ENCODE data around the gene CEP95.
A peak's percentile ranks its signal among the peaks of the same experiment; 100 is the strongest.

CEP95 gene

DNA sequence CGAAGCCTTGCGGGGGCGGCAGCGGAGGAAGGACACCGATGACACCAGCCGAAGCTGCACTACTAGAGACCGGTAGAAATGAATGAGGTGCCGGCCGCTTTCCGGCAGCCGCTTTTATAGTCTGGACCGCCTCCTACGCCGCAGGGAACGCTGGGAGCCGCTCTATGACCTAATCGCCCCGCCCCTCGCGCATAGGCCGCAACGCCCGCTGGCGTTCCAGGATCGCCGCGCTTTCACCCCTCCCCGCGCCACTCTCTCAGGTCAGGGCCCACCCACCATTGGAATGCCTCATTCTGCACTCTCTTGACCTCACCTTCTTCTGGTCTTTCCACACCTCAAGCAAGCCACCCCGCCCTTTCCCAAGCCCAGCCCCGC lies 589 bp upstream of the CEP95 start, which contains the start of gene DDX5 (continued):
- TF ChIP-seq ZNF776 (tag by site-specific recombination; IDR thresholded peaks at IDR 0.05; ENCODE audit: borderline replicate concordance) (no peak), ZNF341 (tag by site-specific recombination; IDR thresholded peaks at IDR 0.05; ENCODE audit: low read depth) (no peak; the same call in 1 of the 2 replicates), ZNF560 (tag by site-specific recombination; IDR thresholded peaks at IDR 0.05; ENCODE audit: borderline replicate concordance) (no peak), ZNF350 (tag by site-specific recombination; IDR thresholded peaks at IDR 0.05) (no peak), ZNF302 (tag by site-specific recombination; IDR thresholded peaks at IDR 0.05; ENCODE audit: low read depth) (no peak), ZNF585B (tag by site-specific recombination; IDR thresholded peaks at IDR 0.05) (no peak), ZBTB8A (tag by site-specific recombination; IDR thresholded peaks at IDR 0.05) (no peak), ZNF354C (tag by site-specific recombination; IDR thresholded peaks at IDR 0.05; ENCODE audit: borderline replicate concordance, low read depth) (no peak), ZNF169 (tag by site-specific recombination; IDR thresholded peaks at IDR 0.05) (no peak), YY1 (tag by site-specific recombination; IDR thresholded peaks at IDR 0.05) (no peak), KLF9 (tag by site-specific recombination; IDR thresholded peaks at IDR 0.05; ENCODE audit: low read depth) (peak; percentile 98), ZNF473 (tag by site-specific recombination; IDR thresholded peaks at IDR 0.05) (no peak), HOXD13 (CRISPR knock-in tag; IDR thresholded peaks at IDR 0.05; ENCODE audit: borderline replicate concordance) (no peak), ZNF426 (tag by site-specific recombination; IDR thresholded peaks at IDR 0.05) (no peak), ZNF623 (tag by site-specific recombination; IDR thresholded peaks at IDR 0.05) (no peak), ZNF211 (tag by site-specific recombination; IDR thresholded peaks at IDR 0.05; ENCODE audit: low read depth) (no peak), ZNF121 (tag by site-specific recombination; IDR thresholded peaks at IDR 0.05) (no peak), ZNF248 (tag by site-specific recombination; IDR thresholded peaks at IDR 0.05) (no peak), MZF1 (tag by site-specific recombination; IDR thresholded peaks at IDR 0.05; ENCODE audit: borderline replicate concordance) (no peak), ZNF600 (tag by site-specific recombination; IDR thresholded peaks at IDR 0.05) (no peak), ZNF707 (tag by site-specific recombination; IDR thresholded peaks at IDR 0.05) (no peak), ZNF791 (tag by site-specific recombination; IDR thresholded peaks at IDR 0.05) (no peak), ZNF621 (tag by site-specific recombination; IDR thresholded peaks at IDR 0.05) (no peak)
- TF ChIP-seq, protein P1, sequence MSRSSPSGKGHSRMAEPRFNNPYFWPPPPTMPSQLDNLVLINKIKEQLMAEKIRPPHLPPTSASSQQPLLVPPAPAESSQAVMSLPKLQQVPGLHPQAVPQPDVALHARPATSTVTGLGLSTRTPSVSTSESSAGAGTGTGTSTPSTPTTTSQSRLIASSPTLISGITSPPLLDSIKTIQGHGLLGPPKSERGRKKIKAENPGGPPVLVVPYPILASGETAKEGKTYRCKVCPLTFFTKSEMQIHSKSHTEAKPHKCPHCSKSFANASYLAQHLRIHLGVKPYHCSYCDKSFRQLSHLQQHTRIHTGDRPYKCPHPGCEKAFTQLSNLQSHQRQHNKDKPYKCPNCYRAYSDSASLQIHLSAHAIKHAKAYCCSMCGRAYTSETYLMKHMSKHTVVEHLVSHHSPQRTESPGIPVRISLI (tag by site-specific recombination; IDR thresholded peaks at IDR 0.05), result no peak
- TF ChIP-seq, protein P2, sequence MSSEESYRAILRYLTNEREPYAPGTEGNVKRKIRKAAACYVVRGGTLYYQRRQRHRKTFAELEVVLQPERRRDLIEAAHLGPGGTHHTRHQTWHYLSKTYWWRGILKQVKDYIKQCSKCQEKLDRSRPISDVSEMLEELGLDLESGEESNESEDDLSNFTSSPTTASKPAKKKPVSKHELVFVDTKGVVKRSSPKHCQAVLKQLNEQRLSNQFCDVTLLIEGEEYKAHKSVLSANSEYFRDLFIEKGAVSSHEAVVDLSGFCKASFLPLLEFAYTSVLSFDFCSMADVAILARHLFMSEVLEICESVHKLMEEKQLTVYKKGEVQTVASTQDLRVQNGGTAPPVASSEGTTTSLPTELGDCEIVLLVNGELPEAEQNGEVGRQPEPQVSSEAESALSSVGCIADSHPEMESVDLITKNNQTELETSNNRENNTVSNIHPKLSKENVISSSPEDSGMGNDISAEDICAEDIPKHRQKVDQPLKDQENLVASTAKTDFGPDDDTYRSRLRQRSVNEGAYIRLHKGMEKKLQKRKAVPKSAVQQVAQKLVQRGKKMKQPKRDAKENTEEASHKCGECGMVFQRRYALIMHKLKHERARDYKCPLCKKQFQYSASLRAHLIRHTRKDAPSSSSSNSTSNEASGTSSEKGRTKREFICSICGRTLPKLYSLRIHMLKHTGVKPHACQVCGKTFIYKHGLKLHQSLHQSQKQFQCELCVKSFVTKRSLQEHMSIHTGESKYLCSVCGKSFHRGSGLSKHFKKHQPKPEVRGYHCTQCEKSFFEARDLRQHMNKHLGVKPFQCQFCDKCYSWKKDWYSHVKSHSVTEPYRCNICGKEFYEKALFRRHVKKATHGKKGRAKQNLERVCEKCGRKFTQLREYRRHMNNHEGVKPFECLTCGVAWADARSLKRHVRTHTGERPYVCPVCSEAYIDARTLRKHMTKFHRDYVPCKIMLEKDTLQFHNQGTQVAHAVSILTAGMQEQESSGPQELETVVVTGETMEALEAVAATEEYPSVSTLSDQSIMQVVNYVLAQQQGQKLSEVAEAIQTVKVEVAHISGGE (tag by site-specific recombination; conservative IDR thresholded peaks at IDR 0.05; ENCODE audit: low read depth), result no peak
- TF ChIP-seq, protein P3, sequence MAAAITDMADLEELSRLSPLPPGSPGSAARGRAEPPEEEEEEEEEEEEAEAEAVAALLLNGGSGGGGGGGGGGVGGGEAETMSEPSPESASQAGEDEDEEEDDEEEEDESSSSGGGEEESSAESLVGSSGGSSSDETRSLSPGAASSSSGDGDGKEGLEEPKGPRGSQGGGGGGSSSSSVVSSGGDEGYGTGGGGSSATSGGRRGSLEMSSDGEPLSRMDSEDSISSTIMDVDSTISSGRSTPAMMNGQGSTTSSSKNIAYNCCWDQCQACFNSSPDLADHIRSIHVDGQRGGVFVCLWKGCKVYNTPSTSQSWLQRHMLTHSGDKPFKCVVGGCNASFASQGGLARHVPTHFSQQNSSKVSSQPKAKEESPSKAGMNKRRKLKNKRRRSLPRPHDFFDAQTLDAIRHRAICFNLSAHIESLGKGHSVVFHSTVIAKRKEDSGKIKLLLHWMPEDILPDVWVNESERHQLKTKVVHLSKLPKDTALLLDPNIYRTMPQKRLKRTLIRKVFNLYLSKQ (tag by site-specific recombination; IDR thresholded peaks at IDR 0.05; ENCODE audit: borderline replicate concordance), result no peak
- TF ChIP-seq, protein P4, sequence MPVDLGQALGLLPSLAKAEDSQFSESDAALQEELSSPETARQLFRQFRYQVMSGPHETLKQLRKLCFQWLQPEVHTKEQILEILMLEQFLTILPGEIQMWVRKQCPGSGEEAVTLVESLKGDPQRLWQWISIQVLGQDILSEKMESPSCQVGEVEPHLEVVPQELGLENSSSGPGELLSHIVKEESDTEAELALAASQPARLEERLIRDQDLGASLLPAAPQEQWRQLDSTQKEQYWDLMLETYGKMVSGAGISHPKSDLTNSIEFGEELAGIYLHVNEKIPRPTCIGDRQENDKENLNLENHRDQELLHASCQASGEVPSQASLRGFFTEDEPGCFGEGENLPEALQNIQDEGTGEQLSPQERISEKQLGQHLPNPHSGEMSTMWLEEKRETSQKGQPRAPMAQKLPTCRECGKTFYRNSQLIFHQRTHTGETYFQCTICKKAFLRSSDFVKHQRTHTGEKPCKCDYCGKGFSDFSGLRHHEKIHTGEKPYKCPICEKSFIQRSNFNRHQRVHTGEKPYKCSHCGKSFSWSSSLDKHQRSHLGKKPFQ (tag by site-specific recombination; IDR thresholded peaks at IDR 0.05), result no peak
- TF ChIP-seq, protein P5, sequence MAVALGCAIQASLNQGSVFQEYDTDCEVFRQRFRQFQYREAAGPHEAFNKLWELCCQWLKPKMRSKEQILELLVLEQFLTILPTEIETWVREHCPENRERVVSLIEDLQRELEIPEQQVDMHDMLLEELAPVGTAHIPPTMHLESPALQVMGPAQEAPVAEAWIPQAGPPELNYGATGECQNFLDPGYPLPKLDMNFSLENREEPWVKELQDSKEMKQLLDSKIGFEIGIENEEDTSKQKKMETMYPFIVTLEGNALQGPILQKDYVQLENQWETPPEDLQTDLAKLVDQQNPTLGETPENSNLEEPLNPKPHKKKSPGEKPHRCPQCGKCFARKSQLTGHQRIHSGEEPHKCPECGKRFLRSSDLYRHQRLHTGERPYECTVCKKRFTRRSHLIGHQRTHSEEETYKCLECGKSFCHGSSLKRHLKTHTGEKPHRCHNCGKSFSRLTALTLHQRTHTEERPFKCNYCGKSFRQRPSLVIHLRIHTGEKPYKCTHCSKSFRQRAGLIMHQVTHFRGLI (tag by site-specific recombination; IDR thresholded peaks at IDR 0.05), result no peak
- TF ChIP-seq, protein P6, sequence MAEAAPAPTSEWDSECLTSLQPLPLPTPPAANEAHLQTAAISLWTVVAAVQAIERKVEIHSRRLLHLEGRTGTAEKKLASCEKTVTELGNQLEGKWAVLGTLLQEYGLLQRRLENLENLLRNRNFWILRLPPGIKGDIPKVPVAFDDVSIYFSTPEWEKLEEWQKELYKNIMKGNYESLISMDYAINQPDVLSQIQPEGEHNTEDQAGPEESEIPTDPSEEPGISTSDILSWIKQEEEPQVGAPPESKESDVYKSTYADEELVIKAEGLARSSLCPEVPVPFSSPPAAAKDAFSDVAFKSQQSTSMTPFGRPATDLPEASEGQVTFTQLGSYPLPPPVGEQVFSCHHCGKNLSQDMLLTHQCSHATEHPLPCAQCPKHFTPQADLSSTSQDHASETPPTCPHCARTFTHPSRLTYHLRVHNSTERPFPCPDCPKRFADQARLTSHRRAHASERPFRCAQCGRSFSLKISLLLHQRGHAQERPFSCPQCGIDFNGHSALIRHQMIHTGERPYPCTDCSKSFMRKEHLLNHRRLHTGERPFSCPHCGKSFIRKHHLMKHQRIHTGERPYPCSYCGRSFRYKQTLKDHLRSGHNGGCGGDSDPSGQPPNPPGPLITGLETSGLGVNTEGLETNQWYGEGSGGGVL (tag by site-specific recombination; IDR thresholded peaks at IDR 0.05), result no peak
- TF ChIP-seq, protein P7, sequence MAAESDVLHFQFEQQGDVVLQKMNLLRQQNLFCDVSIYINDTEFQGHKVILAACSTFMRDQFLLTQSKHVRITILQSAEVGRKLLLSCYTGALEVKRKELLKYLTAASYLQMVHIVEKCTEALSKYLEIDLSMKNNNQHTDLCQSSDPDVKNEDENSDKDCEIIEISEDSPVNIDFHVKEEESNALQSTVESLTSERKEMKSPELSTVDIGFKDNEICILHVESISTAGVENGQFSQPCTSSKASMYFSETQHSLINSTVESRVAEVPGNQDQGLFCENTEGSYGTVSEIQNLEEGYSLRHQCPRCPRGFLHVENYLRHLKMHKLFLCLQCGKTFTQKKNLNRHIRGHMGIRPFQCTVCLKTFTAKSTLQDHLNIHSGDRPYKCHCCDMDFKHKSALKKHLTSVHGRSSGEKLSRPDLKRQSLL (tag by site-specific recombination; IDR thresholded peaks at IDR 0.05), result peak; percentile 64
